ENCODE data around the gene ZBTB49. TPM values are rescaled to one million over a fixed set of nuclear protein-coding genes. Genes with fewer than 3 reads are reported as not detected.

Gene ZBTB49
- total and polyA plus RNA-seq, 2 of the 13 experiments (the other 11 are each of a cell fraction or from before 2014, with no cell fraction given) = 3.3 to 4.3 TPM

- TF ChIP-seq ZHX2 (IDR thresholded peaks at IDR 0.05; ENCODE audit: low read depth) (no peak), ZHX2 (CRISPR knock-in tag; IDR thresholded peaks at IDR 0.05; ENCODE audit: borderline replicate concordance) (0 out of 2 replicates have a peak, but pooled peaks have one; percentile 63), MED8 (CRISPR knock-in tag; IDR thresholded peaks at IDR 0.05; ENCODE audit: insufficient replicate concordance) (no peak), ZSCAN29 (CRISPR knock-in tag; conservative IDR thresholded peaks at IDR 0.05) (peak; percentile 99), ZNF577 (CRISPR knock-in tag; IDR thresholded peaks at IDR 0.05; ENCODE audit: borderline replicate concordance, low read depth) (no peak), SAP130 (CRISPR knock-in tag; IDR thresholded peaks at IDR 0.05; ENCODE audit: low read depth) (peak; percentile 87), MLLT10 (CRISPR knock-in tag; IDR thresholded peaks at IDR 0.05) (no peak), YEATS2 (CRISPR knock-in tag; IDR thresholded peaks at IDR 0.05; ENCODE audit: borderline replicate concordance) (no peak), PAWR (CRISPR knock-in tag; IDR thresholded peaks at IDR 0.05; ENCODE audit: borderline replicate concordance) (no peak), RCOR2 (CRISPR knock-in tag; IDR thresholded peaks at IDR 0.05) (no peak), ARNT (IDR thresholded peaks at IDR 0.05) (no peak), SIX1 (CRISPR knock-in tag; IDR thresholded peaks at IDR 0.05; ENCODE audit: borderline replicate concordance) (0 out of 2 replicates have a peak, but pooled peaks have one; percentile 46), ARHGAP35 (CRISPR knock-in tag; IDR thresholded peaks at IDR 0.05; ENCODE audit: borderline replicate concordance) (no peak), NONO (IDR thresholded peaks at IDR 0.05) (no peak), NONO (CRISPR knock-in tag; conservative IDR thresholded peaks at IDR 0.05) (0 out of 2 replicates have a peak, but pooled peaks have one; percentile 59), SNAPC2 (CRISPR knock-in tag; IDR thresholded peaks at IDR 0.05) (no peak), CREM (IDR thresholded peaks at IDR 0.05) (peak; percentile 86), CREM (CRISPR knock-in tag; IDR thresholded peaks at IDR 0.05) (no peak), IKZF5 (CRISPR knock-in tag; IDR thresholded peaks at IDR 0.05) (peak; percentile 79; the same call in 1 of the 2 replicates), XRCC5 (optimal IDR thresholded peaks at IDR 0.05; ENCODE audit: low read length) (peak; percentile 65), SATB2 (CRISPR knock-in tag; IDR thresholded peaks at IDR 0.05) (0 out of 2 replicates have a peak, but pooled peaks have one; percentile 48), ARNT2 (CRISPR knock-in tag; IDR thresholded peaks at IDR 0.05; ENCODE audit: low read depth) (no peak), HES4 (CRISPR knock-in tag; IDR thresholded peaks at IDR 0.05; ENCODE audit: borderline replicate concordance) (no peak), HMG20B (CRISPR knock-in tag; conservative IDR thresholded peaks at IDR 0.05) (peak; percentile 87), NR2F6 (IDR thresholded peaks at IDR 0.05) (peak; percentile 99), NR2F6 (CRISPR knock-in tag; IDR thresholded peaks at IDR 0.05) (peak; percentile 99), POGZ (CRISPR knock-in tag; IDR thresholded peaks at IDR 0.05) (peak; percentile 52; the same call in 1 of the 2 replicates)
Measured at GRCh38 chr4:4259484-4260100, 30.5 kb upstream of the ZBTB49 start (continued).
